ENCODE data around the gene CR1. TPM values are rescaled to one million over a fixed set of nuclear protein-coding genes. Genes with fewer than 3 reads are reported as not detected.

CR1 gene
- total and polyA plus RNA-seq, 9 of the 15 experiments (the other 6 are each of a cell fraction or from before 2014, with no cell fraction given) = 0.07 to 0.47 (median 0.18) TPM

DNA sequence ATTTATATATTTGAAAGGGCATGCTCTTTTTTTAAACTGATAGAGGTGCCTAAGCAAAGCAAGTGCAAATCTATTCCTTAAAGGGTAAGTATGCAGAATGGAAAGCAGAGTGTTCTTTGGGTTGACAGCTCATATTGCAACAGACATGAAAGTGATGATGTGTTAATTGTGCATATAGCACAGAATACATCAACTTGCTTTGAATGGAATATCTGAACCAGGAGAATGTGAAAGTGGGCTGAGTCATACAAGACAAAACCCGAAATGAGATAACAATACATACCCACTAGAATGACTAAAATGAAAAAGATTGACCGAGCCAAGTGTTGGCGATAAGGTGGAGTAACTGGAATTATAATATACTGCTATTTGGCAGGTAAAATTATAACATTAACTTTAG, 4.3 kb downstream of the CR1 start (continued):
- TF ChIP-seq, protein P1, sequence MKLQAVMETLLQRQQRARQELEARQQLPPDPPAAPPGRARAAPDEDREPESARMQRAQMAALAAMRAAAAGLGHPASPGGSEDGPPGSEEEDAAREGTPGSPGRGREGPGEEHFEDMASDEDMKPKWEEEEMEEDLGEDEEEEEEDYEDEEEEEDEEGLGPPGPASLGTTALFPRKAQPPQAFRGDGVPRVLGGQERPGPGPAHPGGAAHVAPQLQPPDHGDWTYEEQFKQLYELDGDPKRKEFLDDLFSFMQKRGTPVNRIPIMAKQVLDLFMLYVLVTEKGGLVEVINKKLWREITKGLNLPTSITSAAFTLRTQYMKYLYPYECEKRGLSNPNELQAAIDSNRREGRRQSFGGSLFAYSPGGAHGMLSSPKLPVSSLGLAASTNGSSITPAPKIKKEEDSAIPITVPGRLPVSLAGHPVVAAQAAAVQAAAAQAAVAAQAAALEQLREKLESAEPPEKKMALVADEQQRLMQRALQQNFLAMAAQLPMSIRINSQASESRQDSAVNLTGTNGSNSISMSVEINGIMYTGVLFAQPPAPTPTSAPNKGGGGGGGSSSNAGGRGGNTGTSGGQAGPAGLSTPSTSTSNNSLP (IDR thresholded peaks at IDR 0.05; ENCODE audit: borderline replicate concordance, low read depth, low read length) = peak; percentile 56; the same call in 1 of the 2 replicates
- TF ChIP-seq, protein P2, sequence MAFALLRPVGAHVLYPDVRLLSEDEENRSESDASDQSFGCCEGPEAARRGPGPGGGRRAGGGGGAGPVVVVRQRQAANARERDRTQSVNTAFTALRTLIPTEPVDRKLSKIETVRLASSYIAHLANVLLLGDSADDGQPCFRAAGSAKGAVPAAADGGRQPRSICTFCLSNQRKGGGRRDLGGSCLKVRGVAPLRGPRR (CRISPR knock-in tag; IDR thresholded peaks at IDR 0.05) = no peak
- TF ChIP-seq, protein P3, sequence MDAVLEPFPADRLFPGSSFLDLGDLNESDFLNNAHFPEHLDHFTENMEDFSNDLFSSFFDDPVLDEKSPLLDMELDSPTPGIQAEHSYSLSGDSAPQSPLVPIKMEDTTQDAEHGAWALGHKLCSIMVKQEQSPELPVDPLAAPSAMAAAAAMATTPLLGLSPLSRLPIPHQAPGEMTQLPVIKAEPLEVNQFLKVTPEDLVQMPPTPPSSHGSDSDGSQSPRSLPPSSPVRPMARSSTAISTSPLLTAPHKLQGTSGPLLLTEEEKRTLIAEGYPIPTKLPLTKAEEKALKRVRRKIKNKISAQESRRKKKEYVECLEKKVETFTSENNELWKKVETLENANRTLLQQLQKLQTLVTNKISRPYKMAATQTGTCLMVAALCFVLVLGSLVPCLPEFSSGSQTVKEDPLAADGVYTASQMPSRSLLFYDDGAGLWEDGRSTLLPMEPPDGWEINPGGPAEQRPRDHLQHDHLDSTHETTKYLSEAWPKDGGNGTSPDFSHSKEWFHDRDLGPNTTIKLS (IDR thresholded peaks at IDR 0.05; ENCODE audit: borderline replicate concordance, low read depth) = no peak
- TF ChIP-seq ZNF408 (CRISPR knock-in tag; IDR thresholded peaks at IDR 0.05; ENCODE audit: low read depth) (no peak), SRF (CRISPR knock-in tag; IDR thresholded peaks at IDR 0.05) (no peak), ZNF316 (IDR thresholded peaks at IDR 0.05) (peak; percentile 32; the same call in 1 of the 2 replicates), ZNF444 (CRISPR knock-in tag; IDR thresholded peaks at IDR 0.05) (no peak), ZC3H8 (IDR thresholded peaks at IDR 0.05) (no peak), ZBTB17 (CRISPR knock-in tag; IDR thresholded peaks at IDR 0.05) (no peak), ATF7 (IDR thresholded peaks at IDR 0.05) (no peak), SIN3A (IDR thresholded peaks at IDR 0.05; ENCODE audit: borderline replicate concordance in 2 of 2, control insufficient read depth in 1 of 2, low read depth in 2 of 2, low read length in 2 of 2) (no peak), ETS2 (tag; IDR thresholded peaks at IDR 0.05; ENCODE audit: borderline replicate concordance, poor library complexity, severe bottlenecking) (no peak), BRD9 (IDR thresholded peaks at IDR 0.05; ENCODE audit: low read depth, partially characterized antibody) (no peak), TGIF2 (CRISPR knock-in tag; IDR thresholded peaks at IDR 0.05) (no peak), KLF6 (CRISPR knock-in tag; IDR thresholded peaks at IDR 0.05; ENCODE audit: borderline replicate concordance) (no peak), TAF1 (IDR thresholded peaks at IDR 0.05; ENCODE audit: control insufficient read depth, extremely low read depth, insufficient read depth, low read length, severe bottlenecking) (no peak), STAT5B (CRISPR knock-in tag; IDR thresholded peaks at IDR 0.05) (no peak), NCOA2 (IDR thresholded peaks at IDR 0.05; ENCODE audit: partially characterized antibody in 2 of 2) (no peak), ZBED1 (IDR thresholded peaks at IDR 0.05) (no peak), ASH1L (IDR thresholded peaks at IDR 0.05; ENCODE audit: borderline replicate concordance, low read depth, partially characterized antibody) (no peak), ZNF41 (CRISPR knock-in tag; conservative IDR thresholded peaks at IDR 0.05) (no peak), ZNF121 (CRISPR knock-in tag; conservative IDR thresholded peaks at IDR 0.05) (no peak)
- TF ChIP-seq, protein P4, sequence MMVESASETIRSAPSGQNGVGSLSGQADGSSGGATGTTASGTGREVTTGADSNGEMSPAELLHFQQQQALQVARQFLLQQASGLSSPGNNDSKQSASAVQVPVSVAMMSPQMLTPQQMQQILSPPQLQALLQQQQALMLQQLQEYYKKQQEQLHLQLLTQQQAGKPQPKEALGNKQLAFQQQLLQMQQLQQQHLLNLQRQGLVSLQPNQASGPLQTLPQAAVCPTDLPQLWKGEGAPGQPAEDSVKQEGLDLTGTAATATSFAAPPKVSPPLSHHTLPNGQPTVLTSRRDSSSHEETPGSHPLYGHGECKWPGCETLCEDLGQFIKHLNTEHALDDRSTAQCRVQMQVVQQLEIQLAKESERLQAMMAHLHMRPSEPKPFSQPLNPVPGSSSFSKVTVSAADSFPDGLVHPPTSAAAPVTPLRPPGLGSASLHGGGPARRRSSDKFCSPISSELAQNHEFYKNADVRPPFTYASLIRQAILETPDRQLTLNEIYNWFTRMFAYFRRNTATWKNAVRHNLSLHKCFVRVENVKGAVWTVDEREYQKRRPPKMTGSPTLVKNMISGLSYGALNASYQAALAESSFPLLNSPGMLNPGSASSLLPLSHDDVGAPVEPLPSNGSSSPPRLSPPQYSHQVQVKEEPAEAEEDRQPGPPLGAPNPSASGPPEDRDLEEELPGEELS (CRISPR knock-in tag; IDR thresholded peaks at IDR 0.05; ENCODE audit: borderline replicate concordance) = no peak
- TF ChIP-seq, protein P5, sequence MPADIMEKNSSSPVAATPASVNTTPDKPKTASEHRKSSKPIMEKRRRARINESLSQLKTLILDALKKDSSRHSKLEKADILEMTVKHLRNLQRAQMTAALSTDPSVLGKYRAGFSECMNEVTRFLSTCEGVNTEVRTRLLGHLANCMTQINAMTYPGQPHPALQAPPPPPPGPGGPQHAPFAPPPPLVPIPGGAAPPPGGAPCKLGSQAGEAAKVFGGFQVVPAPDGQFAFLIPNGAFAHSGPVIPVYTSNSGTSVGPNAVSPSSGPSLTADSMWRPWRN (IDR thresholded peaks at IDR 0.05; ENCODE audit: low read depth) = no peak
